ENCODE results near the gene OR6V1.

Gene OR6V1, protein sequence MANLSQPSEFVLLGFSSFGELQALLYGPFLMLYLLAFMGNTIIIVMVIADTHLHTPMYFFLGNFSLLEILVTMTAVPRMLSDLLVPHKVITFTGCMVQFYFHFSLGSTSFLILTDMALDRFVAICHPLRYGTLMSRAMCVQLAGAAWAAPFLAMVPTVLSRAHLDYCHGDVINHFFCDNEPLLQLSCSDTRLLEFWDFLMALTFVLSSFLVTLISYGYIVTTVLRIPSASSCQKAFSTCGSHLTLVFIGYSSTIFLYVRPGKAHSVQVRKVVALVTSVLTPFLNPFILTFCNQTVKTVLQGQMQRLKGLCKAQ

DNA sequence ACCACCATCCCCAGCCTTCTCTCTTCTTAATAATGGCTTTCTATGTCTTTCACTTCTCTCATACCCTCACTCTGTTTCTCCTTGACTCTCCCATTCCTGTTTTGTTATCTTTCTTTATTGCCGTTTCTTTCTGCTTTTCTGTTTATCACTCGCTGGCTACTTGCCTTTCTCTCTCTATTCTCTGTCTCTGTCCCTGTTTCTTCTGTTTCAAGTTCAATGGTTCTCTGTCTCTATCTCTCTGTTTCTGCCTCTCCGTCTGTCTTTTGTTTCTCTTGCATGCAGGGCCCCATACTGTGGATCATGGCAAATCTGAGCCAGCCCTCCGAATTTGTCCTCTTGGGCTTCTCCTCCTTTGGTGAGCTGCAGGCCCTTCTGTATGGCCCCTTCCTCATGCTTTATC is at the start of gene OR6V1:
OR6V1 (plus strand) TSS at position 301 of the 400 bp plus-strand sequence; CDS start at position 301, 0 bp downstream.
- in situ Hi-C loops (cut with MboI; ENCODE audit: low sequenced_read_pairs): no loop called here

DNA sequence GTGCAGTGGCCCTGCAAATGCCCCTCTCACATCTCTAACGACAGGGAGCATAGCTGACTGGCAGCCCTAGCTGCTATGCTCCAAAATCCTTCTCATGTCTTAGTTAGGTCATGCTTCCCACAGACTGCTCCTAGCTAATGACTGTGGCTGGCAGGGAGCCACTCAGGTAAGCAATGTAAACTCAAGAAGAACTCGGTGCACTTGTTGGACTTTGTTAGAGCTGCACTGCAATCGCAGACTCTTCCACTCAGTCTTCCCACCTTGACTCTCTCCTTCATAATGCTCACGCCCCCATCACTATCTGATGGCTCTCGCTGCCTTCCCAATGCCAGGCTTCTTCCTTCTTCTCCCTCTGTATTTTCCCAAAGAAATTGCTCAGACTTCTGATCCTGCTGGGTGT is 49.2 kb upstream of the OR6V1 start:
- in situ Hi-C loops (cut with MboI; ENCODE audit: low sequenced_read_pairs): loop anchor here (25.0 kb wide), 1 partner anchor 409 kb away; the partner anchor contains the start of gene EPHA1

DNA sequence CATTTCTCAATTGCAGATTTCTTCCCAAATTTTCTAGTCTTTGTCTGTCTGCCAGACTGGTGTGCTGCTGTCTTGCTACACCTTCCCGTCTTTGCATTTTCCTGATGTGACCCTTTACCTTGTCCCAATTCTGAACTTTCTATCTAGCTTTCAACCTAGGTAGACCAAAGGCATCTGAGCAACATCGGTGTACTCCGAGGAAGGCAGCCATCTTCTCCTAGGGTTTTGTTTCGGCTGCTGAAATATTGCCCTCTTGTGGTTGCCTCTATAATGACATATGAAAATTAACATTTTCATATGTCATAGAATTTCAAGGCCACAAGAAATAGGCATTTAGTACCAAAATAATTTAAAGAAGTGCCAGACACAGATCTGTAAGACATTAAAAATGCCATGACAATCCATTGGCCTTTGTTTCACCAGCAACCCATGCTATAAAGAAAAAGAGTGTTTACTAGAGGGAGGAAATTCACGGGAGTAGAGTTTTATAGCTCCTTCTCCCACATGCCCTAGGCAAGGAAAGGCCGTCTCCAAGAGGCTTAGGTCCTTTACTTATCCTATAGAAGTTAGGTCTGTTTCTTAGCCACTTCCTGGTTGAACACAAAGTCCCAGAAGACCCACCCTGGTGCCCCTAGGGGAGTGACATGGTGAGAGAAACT is 48.6 kb upstream of the OR6V1 start:
- in situ Hi-C loops (cut with MboI; ENCODE audit: low sequenced_read_pairs): loop anchor here (25.0 kb wide), 1 partner anchor 409 kb away; the partner anchor contains the start of gene EPHA1

DNA sequence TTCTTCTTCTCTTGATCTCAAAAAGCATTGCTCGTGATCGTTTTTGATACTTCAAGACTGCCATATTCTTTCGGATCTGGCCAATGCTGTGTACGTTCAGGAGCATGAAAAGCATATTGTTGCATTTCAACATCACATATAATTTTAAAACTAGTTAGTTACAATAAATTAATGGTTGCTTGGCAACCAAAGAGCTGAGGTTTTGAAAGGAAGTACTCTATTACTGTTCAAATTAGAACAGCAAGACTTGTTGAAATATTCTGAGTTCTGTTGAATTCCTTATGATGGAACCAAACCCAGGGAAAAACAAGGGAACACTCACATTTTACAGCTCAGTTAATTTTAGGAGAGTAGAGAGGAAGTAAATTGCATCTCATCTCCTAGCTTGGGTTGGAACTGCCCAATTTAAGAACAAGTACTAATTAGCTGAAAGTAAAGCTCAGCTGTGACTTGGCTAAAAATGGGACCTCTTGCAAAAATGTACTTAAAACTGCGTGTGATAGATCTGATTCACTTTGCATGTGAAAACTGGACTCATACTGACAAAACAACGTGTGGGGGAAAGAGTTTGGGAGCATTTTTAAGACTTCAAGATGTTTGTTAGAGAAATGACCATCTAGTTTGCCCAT is 46.4 kb upstream of the OR6V1 start:
- in situ Hi-C loops (cut with MboI; ENCODE audit: low sequenced_read_pairs): loop anchor here (25.0 kb wide), 1 partner anchor 407 kb away; the partner anchor contains the start of gene EPHA1

DNA sequence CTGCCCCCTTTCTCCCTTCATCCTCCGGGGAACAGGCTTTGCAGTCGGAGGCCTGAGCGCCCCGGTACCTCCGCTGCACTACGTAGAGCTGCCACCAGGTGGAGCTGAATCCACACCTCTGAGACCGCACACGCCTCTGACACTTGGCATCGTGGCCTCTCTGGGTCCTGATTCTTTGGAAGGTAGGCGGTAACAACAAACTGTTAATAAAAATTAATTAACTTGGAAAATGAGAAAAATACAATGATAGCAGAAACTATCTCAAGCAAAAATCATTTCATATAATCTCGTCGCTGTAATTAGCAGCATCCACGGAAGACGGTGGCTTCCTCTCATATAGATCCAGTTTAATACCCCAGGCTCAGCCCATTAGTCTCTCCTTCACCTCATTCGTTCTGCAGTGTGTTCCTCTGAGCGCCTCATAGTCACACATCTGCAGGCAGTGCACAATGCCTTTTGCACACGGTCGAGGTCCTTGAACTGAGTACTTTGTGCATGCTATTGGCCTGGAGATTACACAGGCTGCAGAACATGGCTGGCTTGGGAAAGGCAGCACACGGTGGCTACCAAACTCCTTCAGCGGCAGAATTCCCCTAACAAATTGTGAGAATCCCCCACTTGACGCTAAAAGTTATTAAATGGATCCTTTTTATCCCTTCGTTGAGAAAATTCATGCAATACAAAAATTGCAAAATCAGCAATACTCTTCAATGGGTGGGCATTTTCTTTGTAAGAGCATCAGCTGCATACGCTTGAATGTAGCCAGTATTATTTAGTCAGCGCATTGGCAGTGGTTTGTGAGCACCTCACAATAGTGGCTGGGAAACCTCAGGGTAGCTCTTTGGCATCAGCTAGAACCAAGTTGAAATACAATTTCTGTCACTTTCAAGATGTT is 43.9 kb upstream of the OR6V1 start:
- in situ Hi-C loops (cut with MboI; ENCODE audit: low sequenced_read_pairs): loop anchor here (25.0 kb wide), 1 partner anchor 404 kb away; the partner anchor contains the start of gene EPHA1

DNA sequence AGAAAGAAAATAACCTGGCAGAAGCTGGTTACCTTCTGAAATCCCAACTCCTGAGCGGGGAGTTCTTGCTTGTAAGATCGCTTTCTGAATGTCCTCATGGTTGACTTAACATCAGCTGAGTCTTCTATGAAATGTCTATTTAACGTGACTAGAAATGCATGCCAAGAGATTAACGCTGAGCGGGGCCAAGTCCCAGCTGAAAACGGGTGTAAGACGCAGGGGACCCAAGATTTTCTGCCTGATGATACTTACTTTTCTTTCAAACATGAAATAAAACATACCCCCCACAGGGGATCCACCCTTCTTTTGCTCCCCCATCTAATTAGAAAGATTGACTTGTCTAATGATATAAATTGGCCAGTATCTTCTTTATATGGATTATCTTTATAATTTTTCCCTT is 40.1 kb upstream of the OR6V1 start:
- in situ Hi-C loops (cut with MboI; ENCODE audit: low sequenced_read_pairs): loop anchor here (5.0 to 25.0 kb wide), 2 partner anchors 200 to 400 kb away; partner anchors contain the start of gene EPHA1

DNA sequence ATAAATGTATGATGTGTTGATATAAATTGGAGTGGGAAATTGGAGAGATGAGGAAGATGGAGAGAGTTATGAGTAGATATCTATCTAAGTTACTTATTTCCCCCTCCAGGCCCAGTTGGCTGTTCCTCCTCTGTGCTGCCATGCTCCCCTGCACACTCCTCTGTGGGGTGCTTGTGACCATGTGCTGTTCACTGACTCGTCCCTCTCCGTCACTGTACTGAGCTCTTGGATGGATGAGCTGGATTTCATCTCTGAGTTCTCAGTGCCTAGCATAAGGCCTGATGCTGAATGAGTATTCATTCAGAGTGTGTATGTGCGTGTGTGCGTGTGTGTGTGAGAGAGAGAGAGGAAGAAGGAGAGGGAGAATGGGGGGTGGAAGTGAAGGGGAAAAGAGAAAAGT is 39.7 kb upstream of the OR6V1 start:
- in situ Hi-C loops (cut with MboI; ENCODE audit: low sequenced_read_pairs): loop anchor here (5.0 to 25.0 kb wide), 2 partner anchors 200 to 400 kb away; partner anchors contain the start of gene EPHA1

DNA sequence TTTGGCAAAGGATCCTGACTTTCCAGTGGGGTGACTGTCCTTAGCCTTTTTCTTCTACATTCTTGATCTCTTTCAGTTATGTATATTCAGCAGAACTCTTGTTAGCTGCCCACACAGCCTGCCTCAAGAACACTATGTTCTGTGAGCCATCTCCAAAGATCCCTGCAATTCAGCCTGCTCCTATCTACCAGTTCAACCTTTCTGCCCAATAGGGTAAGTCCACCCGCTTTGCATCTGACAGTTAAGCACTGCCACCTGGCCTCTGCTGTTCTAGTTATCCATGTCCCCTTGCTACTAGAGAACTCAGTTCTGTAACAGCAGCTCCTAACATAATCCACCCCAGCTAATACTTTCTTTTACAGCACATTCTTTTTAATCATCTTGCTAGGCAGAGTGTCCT is 38.7 kb upstream of the OR6V1 start:
- in situ Hi-C loops (cut with MboI; ENCODE audit: low sequenced_read_pairs): loop anchor here (5.0 to 25.0 kb wide), 2 partner anchors 199 to 399 kb away; partner anchors contain the start of gene EPHA1

DNA sequence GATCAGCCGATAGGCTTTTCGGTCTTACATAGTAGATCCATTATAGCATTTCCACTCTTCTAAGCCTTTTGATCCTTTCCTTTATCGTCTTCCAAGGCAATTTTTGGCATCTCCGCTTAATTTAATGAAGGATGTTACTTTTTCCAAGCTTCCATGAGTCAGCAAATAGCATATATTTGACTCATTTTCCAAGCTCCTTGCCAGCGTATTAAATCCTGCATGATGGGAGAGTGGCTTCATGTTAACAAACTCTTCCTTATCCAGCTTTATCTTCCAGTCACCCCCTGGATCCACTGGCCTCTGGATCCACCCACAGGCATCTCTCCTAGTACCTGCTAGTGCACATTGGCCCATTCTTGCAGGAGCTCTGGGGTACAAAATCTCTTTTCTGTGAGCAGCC is 38.2 kb upstream of the OR6V1 start:
- in situ Hi-C loops (cut with MboI; ENCODE audit: low sequenced_read_pairs): loop anchor here (5.0 to 25.0 kb wide), 2 partner anchors 198 to 398 kb away; partner anchors contain the start of gene EPHA1

DNA sequence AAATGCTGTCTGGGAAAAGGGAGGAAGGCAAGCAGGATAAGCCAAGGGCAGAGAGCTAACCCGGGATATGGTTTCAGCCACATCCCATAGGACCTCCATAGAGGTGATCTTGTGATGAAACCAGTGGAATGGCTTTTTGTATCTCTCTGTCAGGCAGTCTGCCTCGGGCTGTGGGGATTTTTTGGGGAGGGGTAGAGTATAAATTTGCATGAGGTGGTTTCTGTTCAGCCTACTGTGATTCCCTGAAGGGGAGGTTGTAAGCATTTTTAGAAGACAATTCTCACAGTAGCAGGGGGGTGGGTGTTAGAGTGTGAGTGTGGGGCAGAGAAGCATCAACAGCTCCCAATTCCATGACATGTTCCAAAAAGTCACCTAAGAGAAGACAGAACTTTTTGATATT is 37.1 kb upstream of the OR6V1 start:
- in situ Hi-C loops (cut with MboI; ENCODE audit: low sequenced_read_pairs): loop anchor here (25.0 kb wide), 1 partner anchor 397 kb away; the partner anchor contains the start of gene EPHA1

DNA sequence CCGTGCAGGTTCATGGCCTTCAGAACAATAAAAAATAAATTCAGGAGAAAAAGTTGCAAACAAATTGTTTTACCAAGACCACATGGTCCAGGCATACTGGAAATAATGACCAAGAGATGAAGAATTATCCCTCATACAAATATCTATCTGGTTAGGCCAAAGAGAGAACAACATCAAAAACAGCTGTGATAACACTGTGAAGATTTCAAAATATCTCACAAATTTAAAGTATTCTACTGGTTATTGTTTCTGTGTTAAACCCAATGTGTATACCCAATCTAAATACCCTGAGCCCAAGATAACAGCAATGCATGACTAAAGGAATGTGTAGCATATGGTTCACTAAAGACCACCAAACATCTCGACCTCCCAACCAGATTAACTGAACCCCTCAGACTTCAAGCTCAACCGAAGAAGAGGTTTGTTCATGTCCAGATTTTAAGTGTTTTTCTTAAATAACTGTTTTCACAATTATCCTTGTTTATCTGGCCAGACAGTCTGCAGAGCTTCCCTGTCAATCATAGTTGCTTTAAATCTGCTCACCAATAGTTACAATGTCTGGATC is 36.1 kb upstream of the OR6V1 start:
- in situ Hi-C loops (cut with MboI; ENCODE audit: low sequenced_read_pairs): loop anchor here (25.0 kb wide), 1 partner anchor 396 kb away; the partner anchor contains the start of gene EPHA1

DNA sequence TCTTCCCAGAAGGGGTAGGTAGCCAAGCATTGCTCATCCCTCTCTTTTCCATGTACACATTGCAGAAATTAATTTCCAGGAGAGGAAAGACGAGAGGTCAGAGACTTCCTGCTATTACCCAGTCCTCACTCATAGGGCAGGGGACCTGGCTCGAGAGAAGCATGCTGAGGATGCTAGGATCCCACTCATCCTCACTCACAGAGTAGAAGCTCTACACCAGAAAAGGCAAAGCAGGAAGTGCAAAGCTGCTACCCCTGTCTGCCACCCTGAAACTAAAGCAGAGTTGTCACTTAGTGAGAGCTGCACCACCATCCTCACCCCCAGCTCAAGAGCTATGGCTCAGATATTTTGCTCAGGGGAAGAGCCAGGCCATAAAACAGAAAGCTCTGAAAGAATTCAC is 35.1 kb upstream of the OR6V1 start:
- in situ Hi-C loops (cut with MboI; ENCODE audit: low sequenced_read_pairs): loop anchor here (25.0 kb wide), 1 partner anchor 395 kb away; the partner anchor contains the start of gene EPHA1

DNA sequence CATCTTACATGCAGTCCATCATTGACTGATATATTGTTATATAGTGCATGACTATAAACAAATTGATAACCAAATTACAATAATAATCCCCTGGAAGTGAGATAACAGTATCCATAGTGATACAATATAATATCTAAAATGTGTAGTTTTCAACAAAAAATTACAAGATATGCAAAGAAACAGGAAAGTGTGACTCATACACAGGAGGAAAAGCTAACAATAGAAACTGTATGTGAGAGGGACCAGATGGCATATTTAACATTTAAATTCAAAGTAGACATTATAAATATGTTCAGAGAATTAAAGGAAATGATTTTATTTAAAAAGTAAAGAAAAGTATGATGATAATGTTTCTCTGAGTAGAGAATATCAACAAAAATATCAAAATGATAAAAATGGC is 33.2 kb upstream of the OR6V1 start:
- in situ Hi-C loops (cut with MboI; ENCODE audit: low sequenced_read_pairs): loop anchor here (25.0 kb wide), 1 partner anchor 393 kb away; the partner anchor contains the start of gene EPHA1

DNA sequence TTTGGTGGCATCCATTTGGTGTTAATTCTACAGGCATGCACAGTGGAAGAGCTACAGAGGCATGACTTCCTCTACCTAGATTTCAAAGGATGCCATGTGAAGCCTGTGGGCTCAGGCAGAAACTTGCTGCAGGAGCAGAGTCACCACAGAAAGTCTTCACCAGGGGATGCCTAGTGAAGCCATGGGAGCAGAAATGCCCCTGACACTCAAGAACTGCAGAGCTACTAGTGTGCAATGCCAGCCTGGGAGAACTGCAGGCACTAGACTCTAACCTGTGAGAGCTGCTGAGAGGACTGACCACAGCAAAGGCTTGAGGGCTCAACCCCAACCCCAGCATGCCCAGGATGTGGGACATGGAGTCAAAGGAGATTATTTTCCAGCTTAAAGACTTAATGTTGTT is 29.1 kb upstream of the OR6V1 start:
- in situ Hi-C loops (cut with MboI; ENCODE audit: low sequenced_read_pairs): loop anchor here (25.0 kb wide), 1 partner anchor 389 kb away; the partner anchor contains the start of gene EPHA1

DNA sequence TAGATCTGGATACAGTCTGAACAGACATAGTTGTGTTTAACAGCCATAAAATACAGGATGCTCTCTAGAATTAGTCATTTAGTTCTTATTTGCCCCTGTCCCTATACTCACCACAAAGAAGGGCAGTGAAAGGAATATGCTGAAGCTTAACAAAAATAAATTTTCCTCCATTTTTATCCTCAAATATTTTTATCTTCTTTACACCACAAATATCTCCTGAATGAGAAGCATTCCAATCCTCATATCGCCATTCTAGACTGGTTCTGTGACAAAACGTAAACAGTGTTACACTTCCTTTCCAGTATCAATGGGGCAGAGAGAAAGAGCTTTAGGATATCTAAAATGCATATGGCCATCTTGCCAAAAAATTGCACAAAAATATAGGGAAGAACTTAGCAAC is 26.8 kb upstream of the OR6V1 start:
- in situ Hi-C loops (cut with MboI; ENCODE audit: low sequenced_read_pairs): no loop called here

DNA sequence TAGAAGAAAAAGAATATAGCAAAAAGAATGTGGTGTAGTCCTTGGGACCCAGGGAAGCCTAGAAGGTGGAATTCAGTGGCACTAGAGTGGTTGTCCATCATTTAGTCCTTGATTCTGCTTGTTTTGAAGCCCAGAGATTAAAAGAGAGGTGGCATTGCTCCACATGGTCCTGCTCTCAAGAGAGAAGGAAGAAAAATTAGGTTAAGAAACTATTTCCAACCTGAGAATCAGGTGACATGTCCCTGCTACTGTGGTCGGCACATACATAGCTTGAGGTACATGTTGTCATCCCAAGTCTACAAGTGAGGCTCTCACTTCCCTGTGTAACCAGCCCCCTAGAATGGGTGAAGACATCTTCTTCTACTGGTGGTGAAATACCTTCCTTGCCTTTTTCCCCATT is 25.1 kb upstream of the OR6V1 start, which contains the start of gene OR9A2:
OR9A2 (minus strand) TSS at position 101 of the 400 bp plus-strand sequence; CDS start at position 101, 0 bp downstream.
- in situ Hi-C loops (cut with MboI; ENCODE audit: low sequenced_read_pairs): no loop called here

DNA sequence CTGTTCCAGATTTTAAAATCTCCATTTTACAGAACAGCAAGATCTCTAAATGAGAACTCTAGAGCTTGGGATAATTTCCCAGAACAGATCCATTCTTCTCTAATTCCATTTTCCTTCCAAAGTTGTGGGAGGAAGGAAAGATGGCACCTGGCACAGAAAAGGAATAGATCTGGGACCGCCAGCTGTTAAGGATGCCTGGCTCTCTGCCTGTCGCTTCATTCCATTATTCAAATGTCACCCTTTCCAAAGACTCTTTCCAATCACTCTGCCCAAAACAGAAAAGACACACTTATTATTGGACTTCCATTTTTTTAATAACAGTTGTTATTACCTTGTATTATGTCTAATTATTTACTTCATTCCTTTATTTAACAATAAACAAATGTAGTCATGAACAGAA is 24.5 kb upstream of the OR6V1 start:
- in situ Hi-C loops (cut with MboI; ENCODE audit: low sequenced_read_pairs): no loop called here

DNA sequence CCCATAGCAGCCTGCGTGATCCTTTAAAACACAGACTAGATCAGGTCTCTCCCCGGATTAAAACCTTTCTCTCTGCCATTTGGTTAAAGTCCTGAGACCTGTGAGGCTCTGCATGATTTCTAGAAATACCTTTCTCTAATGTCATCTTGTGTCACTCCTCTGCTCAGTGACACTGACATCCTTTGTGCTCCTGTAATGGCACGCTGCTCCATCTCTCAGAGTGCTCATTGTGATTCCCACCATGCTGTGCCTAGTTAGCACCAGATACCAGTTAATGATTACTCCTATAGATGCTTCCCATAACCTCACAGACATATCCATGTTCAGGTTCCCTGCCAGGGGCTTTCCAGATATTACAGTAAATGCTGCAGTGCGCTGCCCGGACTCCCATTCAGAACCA is 13.5 kb upstream of the OR6V1 start:
- in situ Hi-C loops (cut with MboI; ENCODE audit: low sequenced_read_pairs): no loop called here

DNA sequence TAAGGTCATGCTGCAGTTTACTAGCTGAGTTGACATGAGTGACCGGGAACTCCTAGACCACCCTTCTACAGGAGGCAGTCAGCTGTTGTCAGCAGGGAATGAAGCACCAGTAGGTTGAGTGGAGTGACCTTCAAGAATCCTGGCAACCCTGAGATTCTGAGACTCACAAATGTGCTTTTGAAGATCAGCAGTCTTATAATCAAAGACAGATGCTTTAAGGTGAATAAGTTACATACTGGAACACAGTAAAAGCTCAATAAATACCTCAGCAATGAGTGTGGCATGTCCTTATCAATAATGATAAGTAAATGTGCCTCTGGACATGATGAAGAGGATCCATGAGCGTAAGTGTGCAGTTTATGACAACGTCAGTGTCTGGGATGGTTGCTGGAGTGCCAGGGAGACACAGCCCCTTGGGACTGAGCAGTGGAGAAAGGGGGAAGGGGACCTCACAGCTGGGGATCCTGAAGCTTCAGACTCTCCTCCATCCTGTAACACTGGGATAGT is 11.9 kb upstream of the OR6V1 start:
- in situ Hi-C loops (cut with MboI; ENCODE audit: low sequenced_read_pairs): no loop called here

Data from HL-60/S4 treated with phorbol 12-myristate 13-acetate at 8.2 ng/mL for 4 days and 3 days (cell line).